Lower lobe of right lung (tissue), 2 donors: ENCODE results near the gene HNRNPU. TPM values are rescaled to one million over a fixed set of nuclear protein-coding genes. Genes with fewer than 3 reads are reported as not detected.

Experiments
- ATAC-seq, 2 donors: fragments of 200-7000 bp; cut with Tn5 transposase; one replicate each; pipeline ENCODE4 v1.9.1; 2020 to 2022; ENCODE audit warnings: mild to moderate bottlenecking in 2 of 2, moderate library complexity in 2 of 2
- DNase-seq: peaks from one replicate; pipeline ENCODE4 v3.0.0-alpha.2; 2020
- H3K27ac ChIP-seq: fragments of 200-600 bp; one replicate; pipeline ENCODE4 v1.8.0; 2022
- H3K27me3 ChIP-seq: fragments of 200-600 bp; one replicate; pipeline ENCODE4 v1.8.0; 2022; ENCODE audit warnings: low read depth
- H3K36me3 ChIP-seq: fragments of 200-600 bp; one replicate; pipeline ENCODE4 v1.8.0; 2022; ENCODE audit warnings: mild to moderate bottlenecking
- H3K4me1 ChIP-seq: fragments of 200-600 bp; one replicate; pipeline ENCODE4 v1.8.0; 2022
- H3K4me3 ChIP-seq: fragments of 200-600 bp; one replicate; pipeline ENCODE4 v1.8.0; 2022; ENCODE audit warnings: mild to moderate bottlenecking
- H3K9me3 ChIP-seq: fragments of 200-600 bp; one replicate; pipeline ENCODE4 v1.8.0; 2022
- intact Hi-C: fragments of 100-400 bp; cut with DNase I; formaldehyde crosslinking; loops from one replicate; pipeline ENCODE4 v1.11.0; 2022
- total RNA-seq: library from RNA; stranded (reverse); fragmentation: NEBNext Ultra II Directional; extraction: Animal tissue kit (Norgen Biotek cat#: 25700); gene quantifications from one replicate; pipeline ENCODE4 v1.2.1, GENCODE V29; 2021
- TF ChIP-seq, protein P1 (sequence below): fragments of 200-600 bp; IDR thresholded peaks from one replicate; pipeline ENCODE4 v1.8.0; 2022; ENCODE audit warnings: antibody characterized with exemption, mild to moderate bottlenecking
- donor health status: DM: no; HTN: yes; CAD: no; lungs with severe emphysema.

HNRNPU gene
- total RNA-seq, 1 donor from 2014 or later: 279 TPM

DNA sequence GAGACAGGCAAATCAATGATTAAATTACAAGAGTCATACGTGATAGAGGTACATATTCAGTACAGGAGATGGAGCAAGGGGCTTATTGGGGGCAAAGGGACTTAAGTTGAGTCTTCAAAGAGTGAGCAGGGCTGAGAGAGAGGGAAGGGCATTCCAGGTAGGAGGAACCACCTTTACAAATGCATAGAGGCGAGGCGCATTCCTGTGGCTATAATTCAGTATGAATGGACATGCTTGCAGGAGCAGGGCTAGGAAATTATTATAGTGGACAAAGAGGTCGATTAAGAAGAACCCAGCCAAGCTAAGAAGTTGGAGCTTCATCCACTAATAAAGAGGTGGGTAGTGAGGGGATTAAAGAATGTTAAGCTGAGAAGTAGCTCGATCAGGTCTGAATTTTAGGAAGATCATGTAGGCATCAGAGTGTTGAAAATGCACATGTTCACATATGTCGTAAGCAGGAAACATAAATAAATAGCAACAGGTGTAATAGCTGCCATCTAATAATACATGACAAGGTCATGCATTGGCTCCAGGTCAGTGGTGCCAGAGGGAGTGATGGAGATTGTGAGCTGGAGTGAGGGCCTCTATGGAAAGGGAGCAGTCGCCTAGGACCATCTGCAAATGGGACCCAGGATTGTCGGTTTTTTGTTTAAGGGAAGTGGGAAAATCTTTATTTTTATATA, 12.0 kb upstream of the HNRNPU start:
- Histone ChIP-seq H3K27me3 (no peaks in the 10 kb centered on the region), H3K27ac (no peak overlapping the region), H3K36me3 (no peaks in the 10 kb centered on the region), H3K9me3 (no peaks in the 10 kb centered on the region), H3K4me1 (no peaks in the 10 kb centered on the region), H3K4me3 (no peak overlapping the region)
- TF ChIP-seq, protein P1, sequence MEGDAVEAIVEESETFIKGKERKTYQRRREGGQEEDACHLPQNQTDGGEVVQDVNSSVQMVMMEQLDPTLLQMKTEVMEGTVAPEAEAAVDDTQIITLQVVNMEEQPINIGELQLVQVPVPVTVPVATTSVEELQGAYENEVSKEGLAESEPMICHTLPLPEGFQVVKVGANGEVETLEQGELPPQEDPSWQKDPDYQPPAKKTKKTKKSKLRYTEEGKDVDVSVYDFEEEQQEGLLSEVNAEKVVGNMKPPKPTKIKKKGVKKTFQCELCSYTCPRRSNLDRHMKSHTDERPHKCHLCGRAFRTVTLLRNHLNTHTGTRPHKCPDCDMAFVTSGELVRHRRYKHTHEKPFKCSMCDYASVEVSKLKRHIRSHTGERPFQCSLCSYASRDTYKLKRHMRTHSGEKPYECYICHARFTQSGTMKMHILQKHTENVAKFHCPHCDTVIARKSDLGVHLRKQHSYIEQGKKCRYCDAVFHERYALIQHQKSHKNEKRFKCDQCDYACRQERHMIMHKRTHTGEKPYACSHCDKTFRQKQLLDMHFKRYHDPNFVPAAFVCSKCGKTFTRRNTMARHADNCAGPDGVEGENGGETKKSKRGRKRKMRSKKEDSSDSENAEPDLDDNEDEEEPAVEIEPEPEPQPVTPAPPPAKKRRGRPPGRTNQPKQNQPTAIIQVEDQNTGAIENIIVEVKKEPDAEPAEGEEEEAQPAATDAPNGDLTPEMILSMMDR: no peak
- DNase-seq (no peak), ATAC-seq (no peak)
- intact Hi-C loops: no loop called here

DNA sequence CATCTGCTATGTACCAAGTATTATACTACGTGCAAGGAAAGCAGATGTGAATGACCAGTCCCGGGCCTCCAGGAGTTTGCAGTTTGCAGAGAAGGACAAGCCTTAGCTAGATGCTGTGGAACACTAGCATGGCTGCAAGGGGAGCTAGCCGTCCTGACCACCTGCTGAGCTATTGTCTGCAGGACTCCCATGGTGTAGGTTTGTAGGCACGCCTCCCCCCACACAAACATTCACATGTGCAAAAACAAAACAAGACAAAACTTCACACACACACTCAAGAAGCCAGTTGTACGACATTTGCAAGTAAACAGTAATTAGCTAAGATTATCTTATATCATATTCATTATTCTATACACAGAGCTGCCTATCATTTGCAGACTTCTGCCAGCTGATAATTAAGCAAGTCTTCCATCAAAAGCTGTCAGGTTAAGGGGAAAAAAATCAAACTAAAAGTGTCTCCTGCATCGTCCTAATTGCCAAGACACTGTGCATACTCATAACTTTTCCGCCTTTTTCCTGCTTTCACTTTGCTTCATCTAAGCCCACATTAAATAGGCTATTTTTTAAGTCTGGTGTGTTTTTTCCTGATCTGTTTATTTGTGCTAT, 10.7 kb upstream of the HNRNPU start:
- no peaks in the 10 kb centered on the region for H3K9me3 ChIP-seq
- no peak overlapping the region for H3K4me3 ChIP-seq
- no peak for DNase-seq
- no peaks in the 10 kb centered on the region for H3K27me3 ChIP-seq
- intact Hi-C loops: no loop called here
- no peak for ATAC-seq
- no peak overlapping the region for H3K27ac ChIP-seq
- no peaks in the 10 kb centered on the region for H3K4me1 ChIP-seq
- TF ChIP-seq, protein P1: no peak
- no peaks in the 10 kb centered on the region for H3K36me3 ChIP-seq

DNA sequence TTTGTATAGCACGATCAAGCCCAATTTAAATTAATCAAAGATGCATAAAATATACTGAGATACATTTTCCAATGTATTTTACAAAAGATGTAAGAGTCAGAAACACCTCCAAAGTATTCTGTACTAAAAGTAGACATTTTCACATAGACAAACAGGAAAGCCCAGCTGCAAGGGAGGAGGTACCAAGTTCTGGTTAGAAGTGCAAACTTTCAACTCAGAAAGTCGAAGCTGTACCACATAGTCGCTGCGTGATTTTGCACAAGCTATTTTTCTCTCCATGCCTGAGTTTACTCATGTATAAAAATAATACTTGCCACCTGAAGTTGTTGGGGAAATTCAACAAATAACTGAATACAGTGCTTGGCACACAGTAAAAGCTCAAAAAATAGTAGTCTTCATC, 5.6 kb upstream of the HNRNPU start:
- Histone ChIP-seq H3K4me1 (peaks cover 10% of the 10 kb centered on the region), H3K4me3 (no peak overlapping the region), H3K36me3 (no peaks in the 10 kb centered on the region), H3K9me3 (no peaks in the 10 kb centered on the region), H3K27me3 (no peaks in the 10 kb centered on the region), H3K27ac (no peak overlapping the region)
- DNase-seq (no peak), ATAC-seq (no peak)
- TF ChIP-seq, protein P1: no peak
- intact Hi-C loops: no loop called here

DNA sequence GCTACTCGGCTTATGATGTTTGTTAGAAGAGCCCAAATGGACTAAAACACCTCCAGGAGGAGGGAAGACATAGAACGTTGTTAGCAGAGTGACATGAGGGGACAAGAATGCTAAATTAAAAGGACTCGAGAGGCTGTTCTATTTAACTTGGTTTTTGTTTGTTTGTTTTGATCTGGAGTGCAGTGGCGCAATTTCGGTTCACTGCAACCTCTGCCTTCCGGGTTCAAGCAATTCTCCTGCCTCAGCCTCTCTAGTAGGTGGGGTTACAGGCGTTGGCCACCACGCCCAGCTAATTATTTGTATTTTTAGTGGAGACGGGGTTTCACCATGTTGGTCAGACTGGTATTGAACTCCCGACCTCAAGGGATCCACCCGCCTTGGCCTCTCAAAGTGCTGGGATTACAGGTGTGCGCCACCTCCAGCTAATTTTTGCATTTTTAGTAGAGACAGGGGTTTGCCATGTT, 5.1 kb upstream of the HNRNPU start:
- Histone ChIP-seq H3K27me3 (no peaks in the 10 kb centered on the region), H3K36me3 (no peaks in the 10 kb centered on the region), H3K4me1 (peaks cover 13% of the 10 kb centered on the region), H3K27ac (no peak overlapping the region), H3K4me3 (no peak overlapping the region), H3K9me3 (no peaks in the 10 kb centered on the region)
- no peak for DNase-seq
- TF ChIP-seq, protein P1: no peak
- intact Hi-C loops: no loop called here
- peak in 1 of 2 donors; percentile 23 for ATAC-seq

- Histone ChIP-seq H3K27me3 (no peaks in the 10 kb centered on the region), H3K9me3 (no peaks in the 10 kb centered on the region), H3K4me3 (no peak overlapping the region), H3K27ac (no peak overlapping the region), H3K4me1 (peaks cover 13% of the 10 kb centered on the region), H3K36me3 (no peaks in the 10 kb centered on the region)
- DNase-seq (no peak), ATAC-seq (no peak)
- intact Hi-C loops: no loop called here
- TF ChIP-seq, protein P1: no peak
These were observed 4.4 kb upstream of the HNRNPU start for GRCh38 chr1:244868484-244869363.
